Breast epithelium (tissue), 3 donors: ENCODE results near the gene ISCA2.

Source experiments
- POLR2AphosphoS5 ChIP-seq, 3 donors: sonication (generic); formaldehyde crosslinking; IDR thresholded peaks; one replicate each; pipeline ENCODE4 v1.6.1; 2017; ENCODE audit warnings: antibody characterized with exemption in 3 of 3
- TF ChIP-seq, protein P1 (sequence below), 3 donors: fragments of 450-650 bp; IDR thresholded peaks; one replicate each; pipeline ENCODE4 v1.5.1; 2016 to 2017; ENCODE audit warnings: antibody characterized with exemption in 3 of 3, mild to moderate bottlenecking in 3 of 3, moderate library complexity in 3 of 3

DNA sequence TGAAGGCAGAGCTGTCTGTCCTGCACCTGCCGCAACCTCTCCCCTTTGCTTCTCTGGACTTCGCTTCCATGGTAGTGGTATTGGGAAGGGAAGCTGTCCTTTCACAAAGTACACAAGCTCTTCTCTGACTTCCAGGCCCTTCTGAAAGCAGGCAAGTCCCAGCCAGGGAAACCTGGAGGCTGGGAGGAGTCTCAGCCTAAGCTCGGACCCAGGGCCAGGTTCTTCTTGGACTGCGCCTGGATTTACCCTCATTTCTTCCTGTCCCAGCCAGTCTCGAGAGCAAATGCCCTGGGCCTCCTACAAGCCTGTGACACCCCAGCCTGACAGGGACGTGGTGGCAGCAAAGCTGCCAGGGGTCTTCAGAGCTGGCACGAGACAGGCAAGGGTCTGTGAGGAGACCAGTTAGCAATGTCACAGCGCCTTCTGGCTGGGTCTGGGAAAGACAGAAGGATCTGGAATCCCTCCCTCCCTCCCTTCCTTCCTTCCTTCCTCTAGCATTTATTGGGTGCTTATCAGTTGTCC lies 22.4 kb downstream of the ISCA2 start:
- no peak for TF ChIP-seq POLR2AphosphoS5 (IDR thresholded peaks at IDR 0.05)
- TF ChIP-seq, protein P1, sequence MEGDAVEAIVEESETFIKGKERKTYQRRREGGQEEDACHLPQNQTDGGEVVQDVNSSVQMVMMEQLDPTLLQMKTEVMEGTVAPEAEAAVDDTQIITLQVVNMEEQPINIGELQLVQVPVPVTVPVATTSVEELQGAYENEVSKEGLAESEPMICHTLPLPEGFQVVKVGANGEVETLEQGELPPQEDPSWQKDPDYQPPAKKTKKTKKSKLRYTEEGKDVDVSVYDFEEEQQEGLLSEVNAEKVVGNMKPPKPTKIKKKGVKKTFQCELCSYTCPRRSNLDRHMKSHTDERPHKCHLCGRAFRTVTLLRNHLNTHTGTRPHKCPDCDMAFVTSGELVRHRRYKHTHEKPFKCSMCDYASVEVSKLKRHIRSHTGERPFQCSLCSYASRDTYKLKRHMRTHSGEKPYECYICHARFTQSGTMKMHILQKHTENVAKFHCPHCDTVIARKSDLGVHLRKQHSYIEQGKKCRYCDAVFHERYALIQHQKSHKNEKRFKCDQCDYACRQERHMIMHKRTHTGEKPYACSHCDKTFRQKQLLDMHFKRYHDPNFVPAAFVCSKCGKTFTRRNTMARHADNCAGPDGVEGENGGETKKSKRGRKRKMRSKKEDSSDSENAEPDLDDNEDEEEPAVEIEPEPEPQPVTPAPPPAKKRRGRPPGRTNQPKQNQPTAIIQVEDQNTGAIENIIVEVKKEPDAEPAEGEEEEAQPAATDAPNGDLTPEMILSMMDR (IDR thresholded peaks at IDR 0.05), result no peak
